Ovary (tissue), 9 donors: Measurements from ENCODE around the gene PLEKHS1. TPM values are rescaled to one million over a fixed set of nuclear protein-coding genes. Genes with fewer than 3 reads are reported as not detected.

Source experiments
- DNase-seq, 5 donors: peaks; one replicate each; pipeline ENCODE4 v3.0.0-alpha.2; 2019 to 2020
- H3K27ac ChIP-seq, 2 donors: fragments of 200-600 bp; one replicate each; pipeline versions ENCODE4 v1.5.1 to v1.8.0; 2019 to 2022
- H3K27me3 ChIP-seq: fragments of 200-600 bp; one replicate; pipeline ENCODE4 v1.8.0; 2022
- H3K36me3 ChIP-seq: fragments of 200-600 bp; sonication (generic); one replicate; pipeline ENCODE4 v1.5.1; 2019
- H3K4me1 ChIP-seq: one replicate; pipeline ENCODE4 v1.8.1; 2013; ENCODE audit warnings: mild to moderate bottlenecking, moderate library complexity; ENCODE audit not compliant: insufficient read depth
- H3K4me3 ChIP-seq: fragments of 200-600 bp; sonication (generic); one replicate; pipeline ENCODE4 v1.5.1; 2017
- H3K9me3 ChIP-seq, 2 donors: fragments of 200-600 bp in 1 of 2; sonication (generic) in 1 of 2; one replicate each; pipeline versions ENCODE4 v1.5.1 to v1.8.1; 2013 to 2019; ENCODE audit warnings: mild to moderate bottlenecking in 1 of 2, moderate library complexity in 1 of 2
- EP300 ChIP-seq: sonication (generic); formaldehyde crosslinking; IDR thresholded peaks from one replicate; pipeline ENCODE4 v1.6.1; 2017; ENCODE audit warnings: antibody characterized with exemption
- POLR2A ChIP-seq: fragments of 450-650 bp; IDR thresholded peaks from one replicate; pipeline ENCODE4 v1.6.1; 2017; ENCODE audit warnings: antibody characterized with exemption, mild to moderate bottlenecking, moderate library complexity
- WGBS, 3 donors: extraction: QIAGEN DNeasy Blood & Tissue Kit in 1 of 3; methylation state at CpG; one replicate each; pipeline versions ENCODE4 v1.1.5 to v1.1.7; 2013 to 2017; 5-methylcytosine and 5-hydroxymethylcytosine counted together
- intact Hi-C, 4 donors: fragments of 100-400 bp; cut with DNase I; formaldehyde crosslinking; loops; one replicate each; pipeline versions ENCODE4 v1.11.0 to v1.15.1; 2022 to 2023
- polyA plus RNA-seq, 2 donors: library from polyadenylated mRNA; stranded (reverse); fragments of 200-250 nt in 1 of 2; fragments of 350-450 nt in 1 of 2; fragmentation: Illumina TruSeq in 1 of 2; extraction: RNeasy Lipid Tissue Mini Kit (QIAGEN cat#74804) in 1 of 2; gene quantifications; one replicate each; pipeline ENCODE4 v1.2.3, GENCODE V29; 2013 to 2014
- total RNA-seq, 7 donors: library from RNA; depleted of rRNA in 2 of 7; stranded (reverse); fragments of >200 nt in 2 of 7; fragmentation: NEBNext Ultra II Directional in 3 of 7; extraction: Animal tissue kit (Norgen Biotek cat#: 25700) in 3 of 7; gene quantifications; one replicate each; pipeline versions ENCODE4 v1.1.0 to v1.2.4, GENCODE V29; 2016 to 2023
- TF ChIP-seq, protein P1 (sequence below), 3 donors: fragments of 450-650 bp in 2 of 3; fragments of 200-600 bp in 1 of 3; IDR thresholded peaks; one replicate each; pipeline versions ENCODE4 v1.5.1 to v1.8.0; 2016 to 2022; ENCODE audit warnings: antibody characterized with exemption in 3 of 3, mild to moderate bottlenecking in 1 of 3
- donor health status: DM: no; HTN: no; CAD: no; lungs with moderate emphysema.
- donor health status: DM: no; HTN: no; CAD: no.
- donor health status: Bipolar disorder and iron deficiency.
- donor health status: DM: yes; HTN: yes; CAD: no.
- donor health status: DM: no; HTN: no; CAD: no.
- donor health status: DM: yes; HTN: yes; CAD: no.

Gene PLEKHS1
- total and polyA plus RNA-seq, 9 donors, result 0.01 to 5.7 (median 0.15) TPM; not detected in 2

DNA sequence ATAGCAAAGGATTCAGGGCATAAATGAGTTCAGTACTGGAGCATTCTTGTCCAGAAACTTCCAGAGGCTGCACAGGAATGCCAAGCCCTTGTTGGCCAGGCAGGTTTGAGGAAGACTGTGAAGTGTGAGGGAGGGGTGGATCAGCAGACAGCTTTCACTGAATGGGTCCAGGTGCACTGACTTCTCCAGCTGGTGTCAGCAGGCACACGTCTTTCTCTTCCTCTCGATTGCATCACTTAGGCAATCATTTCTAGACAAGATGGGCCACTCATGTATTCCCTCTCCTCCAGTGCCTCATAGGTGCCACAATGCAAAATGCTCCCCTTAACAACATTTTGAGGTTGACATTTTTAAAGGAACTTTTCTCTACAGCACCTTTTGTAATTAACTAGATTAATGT is 15.6 kb upstream of the PLEKHS1 start:
- Histone ChIP-seq H3K36me3 (no peaks in the 10 kb centered on the region), H3K27me3 (no peaks in the 10 kb centered on the region), H3K27ac (no peak overlapping the region), H3K4me3 (no peak overlapping the region), H3K4me1 (no peaks in the 10 kb centered on the region), H3K9me3 (no peaks in the 10 kb centered on the region)
- no peak for DNase-seq
- TF ChIP-seq EP300, result no peak
- intact Hi-C loops, result no loop called here
- 11 to 19% (median 17%) methylated on average over 2 of the region's 2 CpGs for WGBS, 3 donors

DNA sequence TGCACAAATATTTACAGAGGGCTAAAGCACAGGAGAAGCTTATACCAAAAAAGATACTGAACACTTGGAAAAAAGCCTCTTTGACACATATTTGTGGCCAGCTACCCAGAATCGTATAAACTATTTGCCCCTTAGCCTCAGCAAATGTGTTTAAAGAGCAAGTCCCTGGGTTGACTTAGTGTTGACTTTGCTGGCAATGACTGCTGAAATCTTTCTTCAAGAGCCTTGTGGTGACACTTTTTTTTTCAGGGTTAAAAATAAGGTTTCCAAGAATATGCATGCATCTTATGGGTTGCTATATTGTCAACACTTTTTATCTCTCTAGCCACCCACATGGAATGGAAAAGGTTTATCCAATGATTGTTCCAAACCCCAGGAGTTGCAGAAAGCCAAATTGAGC is 14.9 kb upstream of the PLEKHS1 start:
- WGBS, 3 donors, result 5 to 11% (median 7%) methylated on average over 1 of the region's 1 CpG
- H3K36me3 ChIP-seq, result no peaks in the 10 kb centered on the region
- no peaks in the 10 kb centered on the region for H3K27me3 ChIP-seq
- H3K27ac ChIP-seq, result no peak overlapping the region
- TF ChIP-seq, protein P1, sequence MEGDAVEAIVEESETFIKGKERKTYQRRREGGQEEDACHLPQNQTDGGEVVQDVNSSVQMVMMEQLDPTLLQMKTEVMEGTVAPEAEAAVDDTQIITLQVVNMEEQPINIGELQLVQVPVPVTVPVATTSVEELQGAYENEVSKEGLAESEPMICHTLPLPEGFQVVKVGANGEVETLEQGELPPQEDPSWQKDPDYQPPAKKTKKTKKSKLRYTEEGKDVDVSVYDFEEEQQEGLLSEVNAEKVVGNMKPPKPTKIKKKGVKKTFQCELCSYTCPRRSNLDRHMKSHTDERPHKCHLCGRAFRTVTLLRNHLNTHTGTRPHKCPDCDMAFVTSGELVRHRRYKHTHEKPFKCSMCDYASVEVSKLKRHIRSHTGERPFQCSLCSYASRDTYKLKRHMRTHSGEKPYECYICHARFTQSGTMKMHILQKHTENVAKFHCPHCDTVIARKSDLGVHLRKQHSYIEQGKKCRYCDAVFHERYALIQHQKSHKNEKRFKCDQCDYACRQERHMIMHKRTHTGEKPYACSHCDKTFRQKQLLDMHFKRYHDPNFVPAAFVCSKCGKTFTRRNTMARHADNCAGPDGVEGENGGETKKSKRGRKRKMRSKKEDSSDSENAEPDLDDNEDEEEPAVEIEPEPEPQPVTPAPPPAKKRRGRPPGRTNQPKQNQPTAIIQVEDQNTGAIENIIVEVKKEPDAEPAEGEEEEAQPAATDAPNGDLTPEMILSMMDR (IDR thresholded peaks at IDR 0.05), result no peak
- TF ChIP-seq POLR2A (no peak), EP300 (no peak)
- DNase-seq, result no peak
- no peaks in the 10 kb centered on the region for H3K9me3 ChIP-seq
- no peaks in the 10 kb centered on the region for H3K4me1 ChIP-seq
- no peak overlapping the region for H3K4me3 ChIP-seq
- intact Hi-C loops, result no loop called here

DNA sequence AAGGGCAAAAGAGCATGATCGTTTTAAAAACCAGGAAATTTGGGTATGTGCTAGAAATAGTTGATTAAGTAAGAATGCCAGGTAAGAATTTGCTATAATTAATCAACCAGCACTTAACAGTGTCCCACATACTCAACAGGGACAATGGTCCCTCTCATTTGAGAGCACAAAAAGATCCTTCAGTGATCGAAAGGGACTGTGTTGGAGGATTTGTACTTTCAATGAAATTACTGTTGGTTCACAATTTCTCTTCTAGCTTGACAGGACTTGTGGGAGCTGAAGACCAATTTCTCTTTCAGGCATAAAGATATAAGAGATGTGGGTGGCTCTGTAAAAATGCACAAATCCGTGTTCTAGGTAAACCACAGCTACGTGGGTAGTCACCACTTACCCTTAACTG is 12.5 kb upstream of the PLEKHS1 start:
- Histone ChIP-seq H3K4me1 (no peaks in the 10 kb centered on the region), H3K4me3 (no peak overlapping the region), H3K9me3 (no peaks in the 10 kb centered on the region), H3K27me3 (no peaks in the 10 kb centered on the region), H3K27ac (no peak overlapping the region), H3K36me3 (no peaks in the 10 kb centered on the region)
- DNase-seq, result no peak
- intact Hi-C loops, result no loop called here
- WGBS, 3 donors, result 67 to 75% (median 70%) methylated on average over 4 of the region's 4 CpGs
- TF ChIP-seq POLR2A (no peak), EP300 (no peak)
- TF ChIP-seq, protein P1 (IDR thresholded peaks at IDR 0.05), result no peak

DNA sequence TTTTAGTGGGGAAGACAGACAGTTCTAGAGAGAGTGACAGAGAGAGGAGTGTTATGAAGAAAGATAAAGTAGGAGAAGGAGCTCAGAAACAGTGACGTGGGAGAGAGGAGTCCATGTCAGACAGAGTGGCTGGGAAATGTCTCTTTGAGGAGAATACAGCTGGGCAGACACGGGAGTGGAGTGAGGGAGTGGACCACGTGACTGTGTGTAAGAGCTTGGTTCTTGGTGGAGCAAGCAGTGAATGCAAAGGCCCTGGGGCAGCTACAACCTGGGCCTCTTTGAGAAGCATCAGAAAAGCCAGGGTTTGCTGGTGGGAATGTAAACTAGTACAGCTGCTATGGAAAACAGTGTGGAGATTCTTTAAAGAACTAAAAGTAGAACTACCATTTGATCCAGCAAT is 11.9 kb upstream of the PLEKHS1 start:
- H3K27ac ChIP-seq, result no peak overlapping the region
- intact Hi-C loops, result no loop called here
- TF ChIP-seq, protein P1 (IDR thresholded peaks at IDR 0.05), result no peak
- no peak for TF ChIP-seq EP300
- TF ChIP-seq POLR2A, result no peak
- H3K27me3 ChIP-seq, result no peaks in the 10 kb centered on the region
- no peaks in the 10 kb centered on the region for H3K36me3 ChIP-seq
- no peaks in the 10 kb centered on the region for H3K9me3 ChIP-seq
- DNase-seq, result no peak
- WGBS, 3 donors, result 46 to 59% (median 50%) methylated on average over 3 of the region's 3 CpGs
- H3K4me3 ChIP-seq, result no peak overlapping the region
- H3K4me1 ChIP-seq, result no peaks in the 10 kb centered on the region

DNA sequence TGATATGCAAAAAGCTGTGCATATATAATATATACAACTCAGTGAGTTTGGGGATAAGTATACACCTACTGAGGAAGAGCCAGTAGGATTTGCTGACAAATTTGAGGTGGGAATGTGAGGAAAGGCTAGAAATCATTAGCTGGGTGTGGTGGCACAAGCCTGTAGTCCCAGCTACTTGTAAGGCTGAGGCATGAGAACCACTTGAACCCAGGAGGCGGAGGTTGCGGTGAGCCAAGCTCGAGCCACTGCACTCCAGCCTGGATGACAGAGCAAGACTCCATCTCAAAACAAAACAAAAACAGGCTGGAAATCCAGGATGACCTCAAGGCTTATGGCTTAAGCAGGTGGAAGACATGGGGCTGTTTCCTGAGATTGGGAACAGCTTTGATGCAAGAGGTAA is 10.6 kb upstream of the PLEKHS1 start:
- no peaks in the 10 kb centered on the region for H3K36me3 ChIP-seq
- 84 to 89% (median 85%) methylated on average over 3 of the region's 3 CpGs for WGBS, 3 donors
- H3K4me1 ChIP-seq, result no peaks in the 10 kb centered on the region
- intact Hi-C loops, result no loop called here
- no peak overlapping the region for H3K4me3 ChIP-seq
- H3K27me3 ChIP-seq, result no peaks in the 10 kb centered on the region
- TF ChIP-seq, protein P1 (IDR thresholded peaks at IDR 0.05), result no peak
- TF ChIP-seq EP300 (no peak), POLR2A (no peak)
- H3K27ac ChIP-seq, result no peak overlapping the region
- H3K9me3 ChIP-seq, result no peaks in the 10 kb centered on the region
- DNase-seq, result no peak
